Measurements from ENCODE around the gene HDHD5.

The HDHD5 gene

DNA sequence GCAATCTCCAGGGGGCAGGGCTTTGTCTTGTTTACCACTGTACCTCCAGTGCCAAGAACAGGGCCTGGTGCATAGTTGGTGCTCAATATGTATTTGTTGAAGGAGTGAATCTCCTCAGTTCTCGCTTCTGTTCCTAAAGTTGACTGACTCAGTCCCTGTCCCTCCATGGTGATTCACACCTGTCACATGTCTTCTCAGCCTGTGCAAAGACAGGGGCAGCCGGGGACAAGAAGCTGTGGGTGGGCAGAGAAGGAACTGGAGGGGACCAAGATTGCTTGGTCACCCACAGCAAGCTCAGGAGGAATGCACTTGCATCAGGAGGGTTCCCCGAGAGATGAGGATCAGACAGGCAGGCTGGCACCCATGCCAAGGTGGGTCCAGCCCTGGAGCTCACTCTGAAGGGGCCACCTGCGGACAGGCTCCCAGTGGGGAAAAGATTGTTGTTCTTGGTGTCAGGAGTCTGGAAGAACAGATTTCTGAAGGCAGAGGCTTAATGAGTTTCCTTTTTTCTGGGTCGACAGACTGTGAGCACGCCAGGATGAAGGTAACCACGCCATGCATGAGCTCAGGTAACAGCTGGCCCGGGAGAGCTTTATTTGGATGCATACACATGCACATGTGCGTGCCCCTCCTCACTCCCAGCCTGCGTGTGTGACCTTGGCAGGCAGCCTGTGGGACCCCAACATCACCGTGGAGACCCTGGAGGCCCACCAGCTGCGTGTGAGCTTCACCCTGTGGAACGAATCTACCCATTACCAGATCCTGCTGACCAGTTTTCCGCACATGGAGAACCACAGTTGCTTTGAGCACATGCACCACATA, 57.4 kb downstream of the HDHD5 start:
- peaks cover 36% of the 10 kb centered on the region for H3K36me3 ChIP-seq (replicated peaks)
- in situ Hi-C loops (cut with HindIII; ENCODE audit: low pct_ligation_motif_present, low sequenced_read_pairs), result no loop called here
- TF ChIP-seq, protein P1, sequence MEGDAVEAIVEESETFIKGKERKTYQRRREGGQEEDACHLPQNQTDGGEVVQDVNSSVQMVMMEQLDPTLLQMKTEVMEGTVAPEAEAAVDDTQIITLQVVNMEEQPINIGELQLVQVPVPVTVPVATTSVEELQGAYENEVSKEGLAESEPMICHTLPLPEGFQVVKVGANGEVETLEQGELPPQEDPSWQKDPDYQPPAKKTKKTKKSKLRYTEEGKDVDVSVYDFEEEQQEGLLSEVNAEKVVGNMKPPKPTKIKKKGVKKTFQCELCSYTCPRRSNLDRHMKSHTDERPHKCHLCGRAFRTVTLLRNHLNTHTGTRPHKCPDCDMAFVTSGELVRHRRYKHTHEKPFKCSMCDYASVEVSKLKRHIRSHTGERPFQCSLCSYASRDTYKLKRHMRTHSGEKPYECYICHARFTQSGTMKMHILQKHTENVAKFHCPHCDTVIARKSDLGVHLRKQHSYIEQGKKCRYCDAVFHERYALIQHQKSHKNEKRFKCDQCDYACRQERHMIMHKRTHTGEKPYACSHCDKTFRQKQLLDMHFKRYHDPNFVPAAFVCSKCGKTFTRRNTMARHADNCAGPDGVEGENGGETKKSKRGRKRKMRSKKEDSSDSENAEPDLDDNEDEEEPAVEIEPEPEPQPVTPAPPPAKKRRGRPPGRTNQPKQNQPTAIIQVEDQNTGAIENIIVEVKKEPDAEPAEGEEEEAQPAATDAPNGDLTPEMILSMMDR (IDR thresholded peaks at IDR 0.05; ENCODE audit: low read depth, low read length, missing control alignments), result no peak
- H3K27ac ChIP-seq, result no peak overlapping the region
- no peak for DNase-seq
- no peak overlapping the region for H3K4me3 ChIP-seq (ENCODE audit: low read depth, low read length)
- H3K27me3 ChIP-seq (replicated peaks), result no peaks in the 10 kb centered on the region

DNA sequence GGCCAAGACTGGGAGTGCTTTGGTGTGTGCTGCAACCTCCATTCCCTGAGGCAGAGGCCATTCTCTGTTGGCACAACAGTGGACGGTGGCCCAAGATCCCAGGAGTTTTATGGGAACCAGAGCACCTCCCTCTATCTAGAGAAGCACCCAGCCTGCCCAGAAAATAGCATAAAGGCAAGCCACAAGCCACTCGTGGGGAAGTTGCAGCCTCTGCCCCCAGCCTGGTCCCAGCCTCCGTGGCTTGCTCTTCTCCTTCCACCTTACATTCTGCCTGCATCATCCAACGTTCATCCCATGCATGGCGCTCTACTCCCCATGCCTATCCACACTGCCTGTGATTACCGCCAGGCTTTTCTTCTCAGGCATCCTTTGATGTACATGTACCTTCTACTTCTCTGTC, 58.5 kb downstream of the HDHD5 start:
- H3K36me3 ChIP-seq (replicated peaks), result peaks cover 31% of the 10 kb centered on the region
- no peak for DNase-seq
- no peak overlapping the region for H3K27ac ChIP-seq
- no peaks in the 10 kb centered on the region for H3K27me3 ChIP-seq (replicated peaks)
- in situ Hi-C loops (cut with HindIII; ENCODE audit: low pct_ligation_motif_present, low sequenced_read_pairs), result no loop called here
- TF ChIP-seq, protein P1 (IDR thresholded peaks at IDR 0.05; ENCODE audit: low read depth, low read length, missing control alignments), result no peak
- H3K4me3 ChIP-seq (ENCODE audit: low read depth, low read length), result no peak overlapping the region

DNA sequence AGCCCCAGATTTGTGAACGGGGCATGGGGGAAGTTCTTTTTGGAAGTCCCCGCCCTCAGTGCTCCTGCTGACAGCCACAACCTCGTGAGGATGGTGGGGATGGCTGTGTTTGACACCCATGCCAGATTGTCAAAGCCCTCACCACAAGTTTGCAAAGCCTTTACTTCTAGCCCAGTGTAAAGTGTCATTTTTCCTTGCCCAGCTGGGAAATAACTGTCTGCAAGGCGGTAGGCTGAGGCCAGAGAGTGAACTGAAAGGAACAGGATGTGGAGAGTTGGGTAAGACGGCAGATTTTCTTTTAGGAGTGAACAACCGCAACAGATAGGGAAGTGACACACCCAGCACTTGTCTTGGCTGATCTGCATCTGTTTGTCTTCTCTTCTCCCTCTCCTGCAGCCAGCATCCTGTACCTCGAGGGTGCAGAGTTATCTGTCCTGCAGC, 60.7 kb downstream of the HDHD5 start:
- no peak for DNase-seq
- Histone ChIP-seq H3K27ac (no peak overlapping the region), H3K4me3 (ENCODE audit: low read depth, low read length) (no peak overlapping the region), H3K27me3 (replicated peaks) (no peaks in the 10 kb centered on the region), H3K36me3 (replicated peaks) (peaks cover 25% of the 10 kb centered on the region)
- TF ChIP-seq, protein P1 (IDR thresholded peaks at IDR 0.05; ENCODE audit: low read depth, low read length, missing control alignments), result no peak
- in situ Hi-C loops (cut with HindIII; ENCODE audit: low pct_ligation_motif_present, low sequenced_read_pairs), result no loop called here

DNA sequence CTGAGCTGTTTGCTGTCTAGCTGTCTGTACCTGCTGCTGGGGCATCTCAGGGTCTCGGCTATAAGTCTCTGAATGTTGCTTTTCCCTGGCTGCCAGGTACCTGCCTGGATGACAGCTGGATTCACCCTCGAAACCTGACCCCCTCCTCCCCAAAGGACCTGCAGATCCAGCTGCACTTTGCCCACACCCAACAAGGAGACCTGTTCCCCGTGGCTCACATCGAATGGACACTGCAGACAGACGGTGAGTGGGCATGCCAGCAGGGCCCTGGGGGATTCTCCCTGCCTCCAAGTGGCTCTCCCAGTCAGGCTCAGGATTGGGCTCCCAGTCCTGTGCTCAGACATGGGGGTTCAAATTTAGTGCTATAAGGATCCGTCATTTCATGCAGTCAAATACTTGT, 61.4 kb downstream of the HDHD5 start:
- Histone ChIP-seq H3K4me3 (ENCODE audit: low read depth, low read length) (no peak overlapping the region), H3K27ac (no peak overlapping the region), H3K27me3 (replicated peaks) (no peaks in the 10 kb centered on the region), H3K36me3 (replicated peaks) (peaks cover 25% of the 10 kb centered on the region)
- in situ Hi-C loops (cut with HindIII; ENCODE audit: low pct_ligation_motif_present, low sequenced_read_pairs), result no loop called here
- no peak for DNase-seq
- TF ChIP-seq, protein P1 (IDR thresholded peaks at IDR 0.05; ENCODE audit: low read depth, low read length, missing control alignments), result no peak

DNA sequence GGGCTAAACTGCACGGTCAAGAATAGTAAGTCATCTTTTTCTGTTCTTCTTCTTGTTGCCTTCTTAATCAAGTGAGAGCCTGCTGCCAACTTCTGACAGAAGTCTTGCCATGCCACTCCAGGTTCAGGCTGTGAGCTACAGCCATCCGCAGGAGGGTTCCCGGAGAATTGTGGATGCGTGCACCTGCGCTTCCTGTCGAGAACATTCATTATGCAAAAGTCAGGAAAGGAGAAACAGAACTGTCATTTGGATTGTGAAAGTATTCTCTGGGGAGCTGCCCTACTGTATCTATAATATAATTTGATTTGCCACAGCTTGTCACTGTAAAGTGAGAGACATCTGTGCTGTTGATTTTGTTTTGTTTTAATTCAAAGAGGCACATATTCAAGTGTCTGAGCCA, 62.0 kb downstream of the HDHD5 start:
- H3K27me3 ChIP-seq (replicated peaks), result no peaks in the 10 kb centered on the region
- no peak overlapping the region for H3K4me3 ChIP-seq (ENCODE audit: low read depth, low read length)
- in situ Hi-C loops (cut with HindIII; ENCODE audit: low pct_ligation_motif_present, low sequenced_read_pairs), result no loop called here
- peaks cover 20% of the 10 kb centered on the region for H3K36me3 ChIP-seq (replicated peaks)
- TF ChIP-seq, protein P1 (IDR thresholded peaks at IDR 0.05; ENCODE audit: low read depth, low read length, missing control alignments), result no peak
- H3K27ac ChIP-seq, result no peak overlapping the region
- no peak for DNase-seq

DNA sequence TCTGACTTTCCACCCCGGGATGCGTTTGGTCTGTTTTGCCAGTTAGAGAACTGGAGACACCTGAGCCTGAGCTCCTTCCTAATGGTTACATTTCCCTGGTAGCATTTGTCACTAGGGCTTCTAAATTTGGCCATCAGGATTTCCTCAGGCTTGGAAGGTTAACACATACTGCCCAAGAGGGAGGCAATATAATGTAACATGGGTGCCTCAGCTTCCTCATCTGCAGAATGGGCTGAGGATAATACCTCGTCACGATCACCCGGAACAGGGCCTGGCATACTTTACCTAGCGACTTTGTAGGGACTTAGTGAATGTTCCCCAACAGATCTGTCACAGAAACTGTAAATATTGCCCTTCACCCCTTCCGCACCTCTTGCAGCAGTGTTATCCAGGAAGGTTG, 63.0 kb downstream of the HDHD5 start:
- Histone ChIP-seq H3K4me3 (ENCODE audit: low read depth, low read length) (no peak overlapping the region), H3K27me3 (replicated peaks) (no peaks in the 10 kb centered on the region), H3K36me3 (replicated peaks) (peaks cover 11% of the 10 kb centered on the region), H3K27ac (no peak overlapping the region)
- TF ChIP-seq, protein P1 (IDR thresholded peaks at IDR 0.05; ENCODE audit: low read depth, low read length, missing control alignments), result no peak
- in situ Hi-C loops (cut with HindIII; ENCODE audit: low pct_ligation_motif_present, low sequenced_read_pairs), result no loop called here
- DNase-seq, result no peak
